AG09309 (cell line): ENCODE data around the gene GRIK2.

Source experiments
- DNase-seq: peaks from one replicate; pipeline ENCODE4 v3.0.0-alpha.2; 2010; ENCODE audit warnings: low read depth
- H3K4me3 ChIP-seq: 2 replicates; pipeline ENCODE4 v1.5.1; 2011; ENCODE audit warnings: mild to moderate bottlenecking, low read depth, low read length, moderate library complexity; ENCODE audit not compliant: control insufficient read depth
- CTCF ChIP-seq: IDR thresholded peaks from 2 replicates; pipeline ENCODE4 v1.5.1; 2011; ENCODE audit warnings: mild to moderate bottlenecking, low read depth, low read length, inconsistent platforms; ENCODE audit not compliant: insufficient read depth, control insufficient read depth; ENCODE audit errors: missing control alignments

The GRIK2 gene

GRCh38 chr6:101682937-101683336 lies 289.4 kb downstream of the GRIK2 start:
- H3K4me3 ChIP-seq = no peak overlapping the region
- no peak for TF ChIP-seq CTCF
- DNase-seq = no peak

GRCh38 chr6:101683884-101684283 lies 290.4 kb downstream of the GRIK2 start:
- no peak overlapping the region for H3K4me3 ChIP-seq
- TF ChIP-seq CTCF = no peak
- DNase-seq = no peak

- TF ChIP-seq CTCF = no peak
- no peak for DNase-seq
- no peak overlapping the region for H3K4me3 ChIP-seq
Observed at GRCh38 chr6:101686653-101687052, 293.1 kb downstream of the GRIK2 start.

- H3K4me3 ChIP-seq = no peak overlapping the region
- no peak for TF ChIP-seq CTCF
- DNase-seq = no peak
Observed at GRCh38 chr6:101689156-101689555, 295.6 kb downstream of the GRIK2 start.

GRCh38 chr6:101689695-101690094 lies 296.2 kb downstream of the GRIK2 start:
- no peak overlapping the region for H3K4me3 ChIP-seq
- TF ChIP-seq CTCF = no peak
- no peak for DNase-seq

- TF ChIP-seq CTCF = no peak
- no peak for DNase-seq
- no peak overlapping the region for H3K4me3 ChIP-seq
Observed at GRCh38 chr6:101700655-101701054, 307.1 kb downstream of the GRIK2 start.

GRCh38 chr6:101703311-101703710 lies 309.8 kb downstream of the GRIK2 start:
- no peak overlapping the region for H3K4me3 ChIP-seq
- TF ChIP-seq CTCF = no peak
- DNase-seq = no peak
